ENCODE data around the gene BRD1.

BRD1 gene

GRCh38 chr22:49724893-49725489 is 102.7 kb downstream of the BRD1 start:
- peak; percentile 87 for DNase-seq (ENCODE audit: insufficient read length)
- no peak for TF ChIP-seq POLR2AphosphoS5 (IDR thresholded peaks at IDR 0.05; ENCODE audit: low read depth, low read length)
- TF ChIP-seq POLR2A (IDR thresholded peaks at IDR 0.05; ENCODE audit: low read depth, low read length): no peak
- no peak for TF ChIP-seq TAF1 (IDR thresholded peaks at IDR 0.05; ENCODE audit: borderline replicate concordance, low read depth, low read length)
- peak; percentile 9 for FAIRE-seq

GRCh38 chr22:49724030-49724892 is 103.4 kb downstream of the BRD1 start:
- no peak for DNase-seq (ENCODE audit: insufficient read length)
- FAIRE-seq: no peak

GRCh38 chr22:49723478-49724029 is 104.1 kb downstream of the BRD1 start:
- no peak for FAIRE-seq
- TF ChIP-seq POLR2A (IDR thresholded peaks at IDR 0.05; ENCODE audit: low read depth, low read length) (no peak), TAF1 (IDR thresholded peaks at IDR 0.05; ENCODE audit: borderline replicate concordance, low read depth, low read length) (no peak), POLR2AphosphoS5 (IDR thresholded peaks at IDR 0.05; ENCODE audit: low read depth, low read length) (no peak)
- no peak for DNase-seq (ENCODE audit: insufficient read length)

More at GRCh38 chr22:49724030-49724892, 103.4 kb downstream of the BRD1 start:
- no peak for TF ChIP-seq POLR2A (IDR thresholded peaks at IDR 0.05; ENCODE audit: low read depth, low read length)
- no peak for TF ChIP-seq TAF1 (IDR thresholded peaks at IDR 0.05; ENCODE audit: borderline replicate concordance, low read depth, low read length)
- TF ChIP-seq POLR2AphosphoS5 (IDR thresholded peaks at IDR 0.05; ENCODE audit: low read depth, low read length): no peak

All from GM12892 (cell line).